Esophagus muscularis mucosa (tissue), 3 donors: Measurements from ENCODE around the gene MIEF2.

Source experiments
- POLR2A ChIP-seq: fragments of 450-650 bp; IDR thresholded peaks from one replicate; pipeline ENCODE4 v1.6.1; 2017; ENCODE audit warnings: antibody characterized with exemption, moderate library complexity, mild to moderate bottlenecking, low read depth
- TF ChIP-seq, protein P1 (sequence below), 3 experiments: fragments of 200-600 bp in 2 of 3; fragments of 450-650 bp in 1 of 3; sonication (generic) in 2 of 3; IDR thresholded peaks; one replicate each; pipeline ENCODE4 v1.5.1; 2017 to 2019; ENCODE audit warnings: antibody characterized with exemption in 3 of 3, mild to moderate bottlenecking in 2 of 3, moderate library complexity in 1 of 3

DNA sequence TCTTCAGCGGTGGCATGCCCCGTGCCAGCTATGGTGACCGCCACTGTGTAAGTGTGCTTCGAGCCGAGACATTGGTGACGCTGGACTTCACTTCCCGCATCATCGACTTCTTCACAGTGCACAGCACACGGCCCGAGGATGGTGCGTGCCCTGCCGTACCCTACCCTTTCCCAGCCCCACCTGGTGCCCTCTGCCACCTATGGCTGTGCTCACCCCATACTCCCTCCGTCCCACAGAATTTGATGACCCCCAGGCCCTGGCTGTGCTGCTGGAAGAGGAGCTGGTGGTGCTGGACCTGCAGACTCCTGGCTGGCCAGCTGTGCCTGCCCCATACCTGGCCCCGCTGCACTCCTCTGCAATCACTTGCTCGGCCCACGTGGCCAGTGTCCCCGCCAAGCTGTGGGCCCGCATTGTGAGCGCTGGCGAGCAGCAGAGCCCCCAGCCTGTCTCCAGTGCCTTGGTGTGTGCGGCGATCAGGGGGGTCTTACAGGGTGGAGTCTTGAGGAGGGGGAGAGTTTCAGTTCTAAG, 25.5 kb upstream of the MIEF2 start:
- TF ChIP-seq POLR2A = no peak
- TF ChIP-seq, protein P1, sequence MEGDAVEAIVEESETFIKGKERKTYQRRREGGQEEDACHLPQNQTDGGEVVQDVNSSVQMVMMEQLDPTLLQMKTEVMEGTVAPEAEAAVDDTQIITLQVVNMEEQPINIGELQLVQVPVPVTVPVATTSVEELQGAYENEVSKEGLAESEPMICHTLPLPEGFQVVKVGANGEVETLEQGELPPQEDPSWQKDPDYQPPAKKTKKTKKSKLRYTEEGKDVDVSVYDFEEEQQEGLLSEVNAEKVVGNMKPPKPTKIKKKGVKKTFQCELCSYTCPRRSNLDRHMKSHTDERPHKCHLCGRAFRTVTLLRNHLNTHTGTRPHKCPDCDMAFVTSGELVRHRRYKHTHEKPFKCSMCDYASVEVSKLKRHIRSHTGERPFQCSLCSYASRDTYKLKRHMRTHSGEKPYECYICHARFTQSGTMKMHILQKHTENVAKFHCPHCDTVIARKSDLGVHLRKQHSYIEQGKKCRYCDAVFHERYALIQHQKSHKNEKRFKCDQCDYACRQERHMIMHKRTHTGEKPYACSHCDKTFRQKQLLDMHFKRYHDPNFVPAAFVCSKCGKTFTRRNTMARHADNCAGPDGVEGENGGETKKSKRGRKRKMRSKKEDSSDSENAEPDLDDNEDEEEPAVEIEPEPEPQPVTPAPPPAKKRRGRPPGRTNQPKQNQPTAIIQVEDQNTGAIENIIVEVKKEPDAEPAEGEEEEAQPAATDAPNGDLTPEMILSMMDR (IDR thresholded peaks at IDR 0.05) = no peak
